Gastrocnemius medialis (tissue), 4 donors: ENCODE data around the gene AUTS2.

Source experiments
- POLR2A ChIP-seq, 2 donors: fragments of 450-650 bp; IDR thresholded peaks; one replicate each; pipeline ENCODE4 v1.6.1; 2017; ENCODE audit warnings: antibody characterized with exemption in 2 of 2, mild to moderate bottlenecking in 2 of 2, moderate library complexity in 2 of 2
- TF ChIP-seq, protein P1 (sequence below), 5 experiments: fragments of 450-650 bp in 3 of 5; fragments of 200-600 bp in 2 of 5; sonication (generic) in 2 of 5; IDR thresholded peaks in 4 of 5; conservative IDR thresholded peaks in 1 of 5; 1 replicate in 4 of 5; 2 replicates in 1 of 5; pipeline ENCODE4 v1.5.1; 2016 to 2019; ENCODE audit warnings: antibody characterized with exemption in 5 of 5, mild to moderate bottlenecking in 3 of 5, moderate library complexity in 3 of 5

DNA sequence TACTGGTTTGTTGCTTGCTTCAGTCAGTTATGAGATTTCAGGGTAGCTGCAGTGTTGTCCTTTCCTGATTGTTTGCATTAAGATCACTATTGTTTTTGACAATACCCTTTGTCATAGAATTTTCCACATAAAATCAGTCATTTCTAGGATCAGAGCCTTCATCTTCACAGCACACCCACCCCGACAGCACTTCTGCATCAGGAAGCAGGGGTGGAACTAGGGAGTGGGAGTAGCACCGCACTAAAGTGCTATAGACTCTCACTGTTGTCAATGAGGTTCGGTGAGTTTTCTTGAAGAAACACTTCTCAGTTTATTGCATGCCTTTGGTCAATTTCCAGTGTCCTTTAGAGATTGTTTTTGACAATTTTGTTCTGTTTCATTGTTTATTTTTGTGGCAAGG, 632.5 kb downstream of the AUTS2 start:
- TF ChIP-seq, protein P1, sequence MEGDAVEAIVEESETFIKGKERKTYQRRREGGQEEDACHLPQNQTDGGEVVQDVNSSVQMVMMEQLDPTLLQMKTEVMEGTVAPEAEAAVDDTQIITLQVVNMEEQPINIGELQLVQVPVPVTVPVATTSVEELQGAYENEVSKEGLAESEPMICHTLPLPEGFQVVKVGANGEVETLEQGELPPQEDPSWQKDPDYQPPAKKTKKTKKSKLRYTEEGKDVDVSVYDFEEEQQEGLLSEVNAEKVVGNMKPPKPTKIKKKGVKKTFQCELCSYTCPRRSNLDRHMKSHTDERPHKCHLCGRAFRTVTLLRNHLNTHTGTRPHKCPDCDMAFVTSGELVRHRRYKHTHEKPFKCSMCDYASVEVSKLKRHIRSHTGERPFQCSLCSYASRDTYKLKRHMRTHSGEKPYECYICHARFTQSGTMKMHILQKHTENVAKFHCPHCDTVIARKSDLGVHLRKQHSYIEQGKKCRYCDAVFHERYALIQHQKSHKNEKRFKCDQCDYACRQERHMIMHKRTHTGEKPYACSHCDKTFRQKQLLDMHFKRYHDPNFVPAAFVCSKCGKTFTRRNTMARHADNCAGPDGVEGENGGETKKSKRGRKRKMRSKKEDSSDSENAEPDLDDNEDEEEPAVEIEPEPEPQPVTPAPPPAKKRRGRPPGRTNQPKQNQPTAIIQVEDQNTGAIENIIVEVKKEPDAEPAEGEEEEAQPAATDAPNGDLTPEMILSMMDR (IDR thresholded peaks at IDR 0.05 in 4 of 5, conservative IDR thresholded peaks at IDR 0.05 in 1 of 5): no peak
- no peak for TF ChIP-seq POLR2A (IDR thresholded peaks at IDR 0.05)
